Smooth muscle cell of the umbilical artery (primary cell): ENCODE results near the gene CCDC154. TPM values are rescaled to one million over a fixed set of nuclear protein-coding genes. Genes with fewer than 3 reads are reported as not detected.

Experiments
- total RNA-seq: library from RNA; depleted of rRNA; stranded (reverse); fragments of >200 nt; gene quantifications from 2 replicates; pipeline ENCODE4 v1.2.3, GENCODE V29; 2014

Gene CCDC154, protein sequence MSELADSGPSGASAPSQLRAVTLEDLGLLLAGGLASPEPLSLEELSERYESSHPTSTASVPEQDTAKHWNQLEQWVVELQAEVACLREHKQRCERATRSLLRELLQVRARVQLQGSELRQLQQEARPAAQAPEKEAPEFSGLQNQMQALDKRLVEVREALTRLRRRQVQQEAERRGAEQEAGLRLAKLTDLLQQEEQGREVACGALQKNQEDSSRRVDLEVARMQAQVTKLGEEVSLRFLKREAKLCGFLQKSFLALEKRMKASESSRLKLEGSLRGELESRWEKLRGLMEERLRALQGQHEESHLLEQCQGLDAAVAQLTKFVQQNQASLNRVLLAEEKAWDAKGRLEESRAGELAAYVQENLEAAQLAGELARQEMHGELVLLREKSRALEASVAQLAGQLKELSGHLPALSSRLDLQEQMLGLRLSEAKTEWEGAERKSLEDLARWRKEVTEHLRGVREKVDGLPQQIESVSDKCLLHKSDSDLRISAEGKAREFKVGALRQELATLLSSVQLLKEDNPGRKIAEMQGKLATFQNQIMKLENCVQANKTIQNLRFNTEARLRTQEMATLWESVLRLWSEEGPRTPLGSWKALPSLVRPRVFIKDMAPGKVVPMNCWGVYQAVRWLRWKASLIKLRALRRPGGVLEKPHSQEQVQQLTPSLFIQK
- 0.30 and 0.32 TPM in 2 replicates for total RNA-seq

DNA sequence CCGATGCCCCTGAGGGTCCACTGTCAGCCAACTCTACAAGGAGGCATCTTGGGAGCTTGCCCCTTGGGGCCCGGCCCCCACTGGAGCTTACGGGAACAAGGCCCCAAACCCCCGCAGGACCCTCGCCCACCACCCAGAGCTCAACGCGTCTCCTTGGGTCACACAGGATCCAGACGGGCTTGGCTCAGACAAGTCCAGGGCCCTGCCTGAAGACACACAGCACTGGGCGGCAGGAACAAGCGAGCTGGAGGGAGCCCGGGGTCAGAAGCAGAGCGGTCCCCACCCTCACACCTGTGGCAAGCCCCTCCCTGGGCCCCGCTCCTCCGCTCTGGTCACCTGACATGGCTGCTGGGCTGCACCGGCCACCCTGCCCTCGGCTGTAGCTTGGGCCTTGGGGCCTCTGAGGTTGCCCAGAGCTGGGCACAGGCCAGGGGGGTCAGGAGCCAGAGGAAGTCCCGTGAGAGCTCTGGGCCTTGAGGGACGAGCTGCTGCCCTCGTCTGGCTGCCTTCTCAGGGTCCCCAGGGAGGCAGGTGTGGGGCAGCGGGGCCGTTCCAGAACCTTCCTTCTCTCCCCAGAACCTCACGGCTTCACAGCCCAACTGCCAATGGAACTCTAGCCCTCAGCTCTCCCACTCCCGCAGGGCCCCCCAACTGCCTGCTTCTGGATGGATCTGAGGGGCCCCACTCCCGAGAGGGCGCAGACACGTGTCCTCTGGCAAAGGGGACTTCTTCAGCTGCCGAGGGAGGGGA is at the start of gene CCDC154:
Gene CCDC154 (minus strand): TSS at position 577 of the 750 bp plus-strand sequence. CDS start 234 bp downstream, at position 343.

DNA sequence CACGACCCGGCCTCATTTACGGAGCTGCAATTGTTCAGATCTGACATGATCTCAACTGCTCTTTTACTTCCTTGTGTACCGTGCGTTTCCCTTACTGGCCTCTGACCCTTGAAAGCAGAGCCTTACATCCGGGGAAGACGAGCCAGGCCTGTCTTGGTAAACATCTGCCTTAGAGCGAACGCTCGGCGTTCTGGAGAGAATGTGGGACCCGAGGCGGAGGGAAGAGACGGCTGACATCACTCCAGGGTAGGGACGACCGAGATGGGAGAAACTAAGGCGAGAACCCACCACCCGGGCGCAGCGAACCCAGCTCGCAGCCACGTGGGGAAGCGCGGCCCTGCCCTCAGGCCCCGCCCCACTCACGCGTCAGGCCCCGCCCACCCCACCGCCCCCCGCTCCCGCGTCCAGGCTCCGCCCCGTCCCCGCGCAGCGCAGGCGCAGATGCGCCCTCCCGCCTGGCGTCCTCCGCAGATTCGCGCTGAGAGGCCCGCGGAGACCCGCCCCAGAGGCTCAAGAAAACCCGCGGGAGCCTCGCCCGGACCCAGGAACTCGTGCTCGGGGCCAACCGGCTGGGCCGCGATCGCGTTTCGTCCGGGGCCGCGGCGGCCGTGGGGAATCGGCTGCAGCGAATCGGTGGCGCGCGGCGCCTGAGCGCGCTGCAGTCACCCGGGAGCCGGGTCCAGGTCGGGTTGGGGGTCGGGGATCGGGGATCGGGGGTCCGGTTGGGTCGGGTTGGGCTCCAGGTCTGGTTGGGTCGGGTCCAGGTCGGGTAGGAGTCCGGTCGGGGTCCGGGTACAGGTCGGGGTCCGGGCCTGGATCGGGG is 48.8 kb upstream of the CCDC154 start, which contains the start of gene TELO2:
Gene TELO2 (plus strand): TSS at position 438 of the 823 bp plus-strand sequence. CDS start 922 bp downstream, outside the sequence.

DNA sequence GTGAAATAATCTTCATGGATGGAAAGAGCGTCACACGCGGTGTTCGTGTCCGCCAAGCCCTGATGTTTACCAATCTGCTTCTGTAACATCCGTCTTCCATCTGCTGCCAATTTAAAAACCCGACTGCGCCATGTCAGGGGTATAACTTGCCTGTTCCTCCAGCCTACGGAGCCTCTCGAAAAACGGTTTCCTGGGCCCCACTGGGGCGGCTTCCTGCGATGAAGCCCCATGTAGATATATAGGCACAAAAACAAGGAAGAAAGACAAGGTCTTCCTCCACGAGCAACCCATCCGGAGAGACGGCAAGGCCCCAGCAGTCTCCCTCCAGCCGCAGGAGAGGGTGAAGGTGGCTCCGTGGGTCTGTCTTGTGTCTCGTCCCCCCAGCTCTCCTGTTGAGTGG is 44.3 kb upstream of the CCDC154 start, which contains the start of gene PTX4:
Gene PTX4 (minus strand): TSS at position 326 of the 400 bp plus-strand sequence. CDS start 35 bp downstream, at position 291.

DNA sequence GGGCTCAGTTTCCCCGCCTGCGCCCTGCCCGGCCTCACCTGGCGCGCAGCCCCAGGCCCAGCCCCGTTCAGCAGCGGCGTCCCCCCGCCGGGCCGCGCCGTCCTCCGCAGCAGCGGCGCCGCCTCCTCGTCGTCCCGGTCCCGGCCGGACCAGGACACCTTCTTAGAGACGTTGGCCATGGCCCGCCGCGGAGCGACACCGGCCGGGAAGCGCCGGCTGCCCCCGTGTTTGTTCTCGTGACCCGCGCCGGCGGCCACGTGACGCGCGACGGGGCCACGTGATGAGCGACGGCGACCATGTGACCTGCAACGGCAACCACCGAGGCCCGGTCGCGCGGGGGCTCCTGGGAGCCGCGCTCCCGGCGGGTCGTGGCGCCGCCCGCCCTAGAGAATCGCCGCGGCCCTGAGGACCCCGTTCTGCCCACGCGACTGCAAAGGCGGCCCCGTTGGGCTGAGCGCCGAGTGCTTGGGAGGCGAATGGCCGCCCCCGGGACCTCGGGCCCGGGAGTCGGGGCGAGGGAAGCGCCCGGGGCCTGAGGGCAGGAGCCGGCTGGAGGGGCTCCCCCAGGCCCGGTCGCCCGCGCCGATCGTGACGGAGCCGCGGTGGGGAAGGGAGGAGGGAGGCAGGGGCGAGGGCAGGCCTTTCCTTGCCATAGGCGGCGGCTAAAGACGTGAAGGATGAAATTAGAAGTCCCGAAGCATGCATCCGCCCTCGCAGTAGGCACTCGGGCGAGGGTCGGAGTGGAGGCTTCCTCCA is 30.6 kb upstream of the CCDC154 start, which contains the start of gene CLCN7:
Gene CLCN7 (minus strand): TSS at position 233 of the 756 bp plus-strand sequence. CDS start 54 bp downstream, at position 179.

DNA sequence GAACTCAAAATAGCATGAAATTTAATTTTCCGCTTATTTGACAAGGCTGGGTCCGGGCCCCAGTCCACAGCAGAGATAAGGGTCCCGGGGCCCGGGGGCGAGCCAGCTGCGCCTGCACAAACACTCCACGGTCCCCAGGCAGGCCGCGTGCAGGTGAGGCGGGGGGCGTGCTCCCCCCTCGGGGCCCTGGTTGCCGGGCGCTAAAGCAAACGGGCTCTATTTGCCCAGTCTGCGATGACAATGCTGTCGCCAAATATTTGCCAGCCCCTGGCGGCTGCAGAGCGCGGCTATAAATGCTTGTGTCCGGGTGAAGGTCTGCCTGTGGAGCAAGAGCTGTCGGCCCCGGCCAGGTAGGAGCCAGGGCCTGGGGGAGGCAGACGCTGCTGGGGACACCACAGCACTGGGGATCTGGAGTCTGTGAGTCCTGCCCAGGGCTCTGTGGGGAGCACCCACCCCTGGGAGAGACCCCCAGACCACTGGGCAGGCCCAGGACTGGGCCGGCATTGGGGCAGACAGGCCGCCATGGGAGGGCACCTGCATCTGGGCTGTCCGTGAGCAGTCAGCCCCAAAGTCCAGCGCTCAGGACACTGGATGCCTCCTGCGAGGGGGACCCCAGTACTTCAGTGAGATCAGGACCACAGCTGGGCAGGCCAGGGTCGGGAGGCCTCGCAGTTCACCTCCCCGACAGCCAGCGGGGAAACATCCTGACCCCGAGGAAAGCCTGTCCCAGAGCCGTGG is 13.4 kb downstream of the CCDC154 start, which contains the start of gene PERCC1:
Gene PERCC1 (plus strand): TSS at position 320 of the 738 bp plus-strand sequence. CDS start 1,516 bp downstream, outside the sequence.

DNA sequence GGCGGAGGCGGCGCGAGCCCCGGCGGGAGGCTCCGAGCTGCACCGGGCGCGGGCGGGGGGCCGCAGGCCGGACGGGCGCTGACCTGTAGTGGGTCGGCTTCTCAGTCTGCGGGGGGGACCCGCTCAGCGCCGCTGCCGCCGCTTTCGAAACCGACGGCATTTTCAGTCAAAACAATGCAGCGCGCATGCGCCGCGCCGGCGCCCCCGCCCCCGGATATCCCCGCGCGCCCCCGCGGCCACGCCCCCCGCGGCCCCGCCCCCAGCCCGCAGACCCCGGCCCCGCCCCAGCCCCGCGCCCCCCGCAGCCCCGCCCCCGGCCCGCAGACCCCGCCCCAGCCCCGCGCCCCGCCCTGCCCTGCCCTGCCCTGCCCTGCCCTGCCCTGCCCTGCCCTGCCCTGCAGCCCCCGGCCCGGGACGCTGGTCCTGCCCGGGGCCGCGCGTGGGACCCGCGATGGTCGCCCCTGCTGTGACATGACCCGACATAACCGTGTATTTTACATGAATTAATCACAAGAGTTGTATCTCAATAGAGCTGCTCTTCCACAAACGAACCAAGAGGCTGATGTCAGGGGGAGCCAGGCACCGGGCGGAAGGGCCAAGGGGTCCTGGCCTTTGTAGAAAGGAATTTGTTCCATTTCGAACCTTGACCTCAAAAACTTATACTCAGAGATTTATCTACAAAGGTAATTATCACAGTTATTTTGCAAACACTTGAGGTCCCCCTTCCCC is 29.7 kb downstream of the CCDC154 start, which contains the start of gene UNKL:
Gene UNKL (minus strand): TSS at position 173 of the 729 bp plus-strand sequence. CDS start 13 bp downstream, at position 160.

Other genes starting within 250 kb of the CCDC154 start
- gene TPSG1, start 219.3 kb downstream of the CCDC154 start, total RNA-seq = not detected in 2 replicates
- not detected in 2 replicates for gene TPSB2, start 214.4 kb downstream of the CCDC154 start, total RNA-seq
- not detected in 2 replicates for gene TPSAB1, start 203.9 kb downstream of the CCDC154 start, total RNA-seq
- gene TPSD1, start 188.5 kb downstream of the CCDC154 start, total RNA-seq = not detected in 2 replicates
- 50.5 and 64.1 TPM in 2 replicates for gene UBE2I, start 134.9 kb downstream of the CCDC154 start, total RNA-seq
- gene BAIAP3, start 110.9 kb downstream of the CCDC154 start, total RNA-seq = 0.65 and 0.89 TPM in 2 replicates
- gene TSR3, start 92.7 kb downstream of the CCDC154 start, total RNA-seq = 47.3 and 61.8 TPM in 2 replicates
- 42.8 and 59.7 TPM in 2 replicates for gene GNPTG, start 92.6 kb downstream of the CCDC154 start, total RNA-seq
- gene UNKL, start 29.9 kb downstream of the CCDC154 start, total RNA-seq = 14.3 and 17.2 TPM in 2 replicates
- 9.0 and 9.8 TPM in 2 replicates for gene UQCC4, start 23.8 kb downstream of the CCDC154 start, total RNA-seq
- gene PERCC1, start 13.5 kb downstream of the CCDC154 start, total RNA-seq = not detected in 2 replicates
- 73.9 and 75.6 TPM in 2 replicates for gene CLCN7, start 30.5 kb upstream of the CCDC154 start, total RNA-seq
- gene PTX4, start 44.4 kb upstream of the CCDC154 start, total RNA-seq = not detected in 2 replicates
- 12.8 and 15.4 TPM in 2 replicates for gene TELO2, start 48.8 kb upstream of the CCDC154 start, total RNA-seq
- gene TMEM204, start 89.1 kb upstream of the CCDC154 start, total RNA-seq = 1.4 and 4.8 TPM in 2 replicates
- gene IFT140, start 167.5 kb upstream of the CCDC154 start, total RNA-seq = 32.5 and 41.0 TPM in 2 replicates
- 5.0 and 11.4 TPM in 2 replicates for gene CRAMP1, start 167.8 kb upstream of the CCDC154 start, total RNA-seq
- 25.5 and 69.2 TPM in 2 replicates for gene JPT2, start 233.7 kb upstream of the CCDC154 start, total RNA-seq